HepG2 (cell line): ENCODE data around the gene HECTD4. TPM values are rescaled to one million over a fixed set of nuclear protein-coding genes. Genes with fewer than 3 reads are reported as not detected.
A peak's percentile ranks its signal among the peaks of the same experiment; 100 is the strongest.

Experiments
- ATAC-seq: fragments of 200-7000 bp; cut with Tn5 transposase; 3 replicates; pipeline ENCODE4 v1.9.1; 2020; ENCODE audit warnings: mild to moderate bottlenecking, moderate library complexity
- BruUV-seq: library from RNA; stranded (reverse); fragments of 400-500 nt; replicated peaks from 2 replicates; lab custom pipeline; 2021; lab: Mats Ljungman, UMichigan
- CTCF ChIA-PET: fragments of 300-600 bp; formaldehyde crosslinking; extraction: SDS; loops from one replicate; lab custom pipeline; 2021; ENCODE audit warnings: low total read pairs, inconsistent platforms, low intra/inter-chr PET ratio; lab: Yijun Ruan, JAX
- POLR2A ChIA-PET: fragments of 350-600 bp; sonication (Branson Sonifier 250); formaldehyde crosslinking; loops from one replicate; lab custom pipeline; 2020; ENCODE audit warnings: antibody characterized with exemption, inconsistent platforms; lab: Yijun Ruan, JAX
- DNase-seq: peaks from one replicate; pipeline ENCODE4 v3.0.0-alpha.2; 2015; ENCODE audit warnings: low spot score
- FAIRE-seq: peaks from 3 replicates; lab custom pipeline; 2011; peaks lifted over from hg19 to GRCh38; lab: Jason Lieb, UNC
- H2AFZ ChIP-seq: one replicate; pipeline ENCODE4 v1.6.1; 2011; ENCODE audit warnings: low read length, inconsistent platforms
- H3K27ac ChIP-seq: fragments of 300-600 bp; 3 replicates; pipeline ENCODE4 v1.8.0; 2011; ENCODE audit warnings: mixed run types, mild to moderate bottlenecking, mixed read lengths, low read length, inconsistent platforms; ENCODE audit not compliant: insufficient read depth; ENCODE audit errors: extremely low read length
- H3K27me3 ChIP-seq, 2 experiments: fragments of 200-600 bp in 1 of 2; 2 replicates in 1 of 2; 3 replicates in 1 of 2; pipeline versions ENCODE4 v1.6.0 to v1.8.0; 2011; ENCODE audit warnings: low read length in 2 of 2, mild to moderate bottlenecking in 2 of 2, moderate library complexity in 2 of 2, inconsistent platforms in 1 of 2; ENCODE audit not compliant: insufficient read depth in 2 of 2, control insufficient read depth in 1 of 2
- H3K36me3 ChIP-seq, 2 experiments: fragments of 200-600 bp in 1 of 2; replicated peaks in 1 of 2; 2 replicates in 1 of 2; 3 replicates in 1 of 2; pipeline versions ENCODE4 v1.5.1 to v1.8.0; 2011; ENCODE audit warnings: low read length in 2 of 2, inconsistent platforms in 1 of 2; ENCODE audit not compliant: insufficient read depth in 2 of 2, control insufficient read depth in 1 of 2
- H3K4me1 ChIP-seq: 2 replicates; pipeline ENCODE4 v1.5.1; 2012; ENCODE audit warnings: low read length, inconsistent platforms; ENCODE audit not compliant: insufficient read depth
- H3K4me2 ChIP-seq: 2 replicates; pipeline ENCODE4 v1.6.0; 2011; ENCODE audit warnings: low read depth, low read length, inconsistent platforms
- H3K4me3 ChIP-seq, 3 experiments: fragments of 200-600 bp in 1 of 3; sonication (generic), shearing (Covaris generic) in 1 of 3; replicated peaks in 1 of 3; 2 replicates each; pipeline ENCODE4 v1.5.1; 2011 to 2016; ENCODE audit warnings: low read length in 3 of 3, inconsistent platforms in 2 of 3, low read depth in 2 of 3, mild to moderate bottlenecking in 2 of 3, control low read depth in 1 of 3, mixed read lengths in 1 of 3; ENCODE audit not compliant: insufficient read depth in 1 of 3
- H3K79me2 ChIP-seq: one replicate; pipeline ENCODE4 v1.6.1; 2011; ENCODE audit warnings: low read length, inconsistent platforms; ENCODE audit not compliant: insufficient read depth
- H3K9ac ChIP-seq: 2 replicates; pipeline ENCODE4 v1.6.0; 2011; ENCODE audit warnings: mild to moderate bottlenecking, low read depth, low read length, inconsistent platforms; ENCODE audit not compliant: insufficient read depth
- H3K9me3 ChIP-seq: 2 replicates; pipeline ENCODE4 v1.5.1; 2012; ENCODE audit warnings: mild to moderate bottlenecking, low read length
- H4K20me1 ChIP-seq: 2 replicates; pipeline ENCODE4 v1.6.0; 2011; ENCODE audit warnings: inconsistent platforms, mild to moderate bottlenecking, low read length, moderate library complexity; ENCODE audit not compliant: insufficient read depth
- CREB1 ChIP-seq, 2 experiments: fragments of 450-650 bp in 1 of 2; IDR thresholded peaks; 2 replicates each; pipeline ENCODE4 v1.6.1; 2016 to 2017; ENCODE audit warnings: control low read depth in 1 of 2, mild to moderate bottlenecking in 1 of 2, missing compliant biosample characterization in 1 of 2, missing genetic modification characterization in 1 of 2
- EED ChIP-seq: sonication (generic); formaldehyde crosslinking; IDR thresholded peaks from 2 replicates; pipeline ENCODE4 v1.5.0; 2020; ENCODE audit warnings: mild to moderate bottlenecking, missing genetic modification reagents
- NFE2L2 ChIP-seq: fragments of 150-350 bp; IDR thresholded peaks from 2 replicates; pipeline ENCODE4 v1.6.1; 2014; ENCODE audit warnings: low read length
- SNAPC4 ChIP-seq: sonication (generic); formaldehyde crosslinking; IDR thresholded peaks from 2 replicates; pipeline ENCODE4 v1.4.0; 2020; ENCODE audit warnings: mild to moderate bottlenecking, missing genetic modification reagents
- WGBS: methylation state at CpG from one replicate; pipeline ENCODE4 v1.1.6; 2017; ENCODE audit warnings: low lambda C conversion rate; 5-methylcytosine and 5-hydroxymethylcytosine counted together
- in situ Hi-C: cut with HindIII; loops from 2 replicates; pipeline ENCODE4 v1.10.0; 2017; ENCODE audit warnings: low pct_unique_long_range_greater_than_20kb; ENCODE audit not compliant: extremely low pct_ligation_motif_present
- intact Hi-C: fragments of 100-400 bp; cut with micrococcal nuclease; formaldehyde crosslinking; loops from one replicate; pipeline ENCODE4 v1.10.0; 2022; ENCODE audit not compliant: unreplicated experiment
- polyA plus RNA-seq, 8 experiments: library from polyadenylated mRNA; depleted of rRNA in 3 of 8; stranded (reverse) in 7 of 8; unstranded in 1 of 8; fragments of >200 nt; fragmentation: Illumina TruSeq in 4 of 8; extraction: Trizol in 4 of 8; gene quantifications; 2 replicates each; pipeline versions ENCODE4 v1.2.1 to v1.2.3, GENCODE V29; 2011 to 2016; ENCODE audit warnings: low read depth in 4 of 8, missing spikeins in 1 of 8, mixed read lengths in 1 of 8; ENCODE audit not compliant: insufficient read depth in 1 of 8
- total RNA-seq, 5 experiments: library from RNA; depleted of rRNA; stranded (reverse); fragments of >200 nt; fragmentation: Illumina TruSeq; extraction: Trizol; gene quantifications; 2 replicates each; pipeline ENCODE4 v1.2.3, GENCODE V29; 2016; ENCODE audit warnings: low read depth in 1 of 5

Gene HECTD4
- total and polyA plus RNA-seq, 2 of the 13 experiments (the other 11 are each of a cell fraction or from before 2014, with no cell fraction given): 9.0 to 11.4 TPM

GRCh38 chr12:112342587-112342986 is 39.6 kb downstream of the HECTD4 start:
- 96% methylated on average over 3 of the region's 3 CpGs for WGBS
- H3K4me1 ChIP-seq: peaks cover 7% of the 10 kb centered on the region
- no peak overlapping the region for H3K9ac ChIP-seq
- no peak overlapping the region for H3K4me2 ChIP-seq
- no peaks in the 10 kb centered on the region for H3K27me3 ChIP-seq
- H3K79me2 ChIP-seq: peaks cover 5% of the 10 kb centered on the region
- ChIA-PET POLR2A (no interaction called here), CTCF (no interaction called here)
- no TSS peak for BruUV-seq
- H3K36me3 ChIP-seq: no peaks in the 10 kb centered on the region
- no peak overlapping the region for H3K27ac ChIP-seq
- ATAC-seq: no peak
- H3K9me3 ChIP-seq: no peaks in the 10 kb centered on the region
- DNase-seq: no peak
- intact Hi-C loops (no loop called here), in situ Hi-C loops (no loop called here)
- no peak overlapping the region for H2AFZ ChIP-seq
- no peak for FAIRE-seq
- no peaks in the 10 kb centered on the region for H4K20me1 ChIP-seq
- TF ChIP-seq EED (CRISPR knock-in tag) (no peak), SNAPC4 (CRISPR knock-in tag) (no peak), CREB1 (IDR thresholded peaks at IDR 0.05) (peak; percentile 33; the same call in 1 of the 2 replicates), CREB1 (CRISPR knock-in tag; IDR thresholded peaks at IDR 0.05) (no peak), NFE2L2 (peak; percentile 67; the same call in 1 of the 2 replicates)
- TF ChIP-seq, all 625 proteins: peak for 2
- no peak overlapping the region for H3K4me3 ChIP-seq
